PFSK-1 (cell line): ENCODE measurements around the gene BRIX1.

Experiments
- FOXP2 ChIP-seq: optimal IDR thresholded peaks from 2 replicates; pipeline ENCODE3; 2011; ENCODE audit warnings: borderline replicate concordance, control low read depth, inconsistent platforms; ENCODE audit not compliant: insufficient read depth; ENCODE audit errors: extremely low read length, extremely low read depth
- POLR2AphosphoS5 ChIP-seq: IDR thresholded peaks from 2 replicates; pipeline ENCODE4 v1.6.1; 2012; ENCODE audit warnings: low read depth, mild to moderate bottlenecking, control low read depth, low read length, moderate library complexity
- SIN3A ChIP-seq: IDR thresholded peaks from 2 replicates; pipeline ENCODE4 v1.6.1; 2012; ENCODE audit warnings: mild to moderate bottlenecking, low read length, moderate library complexity, borderline replicate concordance; ENCODE audit not compliant: insufficient read depth
- TAF1 ChIP-seq: IDR thresholded peaks from 2 replicates; pipeline ENCODE4 v1.6.1; 2012; ENCODE audit warnings: low read length, control low read depth, borderline replicate concordance; ENCODE audit not compliant: insufficient read depth
- TF ChIP-seq, protein P1 (sequence below), 2 experiments: IDR thresholded peaks; 2 replicates each; pipeline versions ENCODE4 v1.6.1 to v1.8.0; 2011 to 2012; ENCODE audit warnings: low read depth in 2 of 2, low read length in 2 of 2, control low read depth in 1 of 2, inconsistent platforms in 1 of 2, mild to moderate bottlenecking in 1 of 2, moderate library complexity in 1 of 2; ENCODE audit not compliant: insufficient read depth in 1 of 2

Gene BRIX1

DNA sequence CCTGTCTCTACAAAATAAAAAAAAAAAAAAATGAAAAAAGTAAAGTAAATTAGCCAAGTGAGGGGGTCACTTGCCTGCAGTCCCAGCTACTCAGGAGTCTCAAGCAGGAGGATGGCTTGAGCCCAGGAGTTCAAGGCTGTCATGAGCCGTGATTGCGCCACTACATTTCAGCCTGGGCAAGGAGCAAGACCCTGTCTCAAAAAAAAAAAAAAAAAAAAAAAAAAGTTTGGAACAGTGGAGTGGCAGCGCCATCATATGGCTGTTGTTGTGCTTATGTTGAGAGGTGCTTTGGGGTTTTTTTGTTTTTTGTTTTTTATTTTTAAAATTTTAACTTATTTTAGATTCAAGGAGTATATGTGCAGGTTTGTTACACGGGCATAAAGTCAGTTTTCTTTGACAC lies 3.6 kb downstream of the BRIX1 start:
- TF ChIP-seq, protein P1, sequence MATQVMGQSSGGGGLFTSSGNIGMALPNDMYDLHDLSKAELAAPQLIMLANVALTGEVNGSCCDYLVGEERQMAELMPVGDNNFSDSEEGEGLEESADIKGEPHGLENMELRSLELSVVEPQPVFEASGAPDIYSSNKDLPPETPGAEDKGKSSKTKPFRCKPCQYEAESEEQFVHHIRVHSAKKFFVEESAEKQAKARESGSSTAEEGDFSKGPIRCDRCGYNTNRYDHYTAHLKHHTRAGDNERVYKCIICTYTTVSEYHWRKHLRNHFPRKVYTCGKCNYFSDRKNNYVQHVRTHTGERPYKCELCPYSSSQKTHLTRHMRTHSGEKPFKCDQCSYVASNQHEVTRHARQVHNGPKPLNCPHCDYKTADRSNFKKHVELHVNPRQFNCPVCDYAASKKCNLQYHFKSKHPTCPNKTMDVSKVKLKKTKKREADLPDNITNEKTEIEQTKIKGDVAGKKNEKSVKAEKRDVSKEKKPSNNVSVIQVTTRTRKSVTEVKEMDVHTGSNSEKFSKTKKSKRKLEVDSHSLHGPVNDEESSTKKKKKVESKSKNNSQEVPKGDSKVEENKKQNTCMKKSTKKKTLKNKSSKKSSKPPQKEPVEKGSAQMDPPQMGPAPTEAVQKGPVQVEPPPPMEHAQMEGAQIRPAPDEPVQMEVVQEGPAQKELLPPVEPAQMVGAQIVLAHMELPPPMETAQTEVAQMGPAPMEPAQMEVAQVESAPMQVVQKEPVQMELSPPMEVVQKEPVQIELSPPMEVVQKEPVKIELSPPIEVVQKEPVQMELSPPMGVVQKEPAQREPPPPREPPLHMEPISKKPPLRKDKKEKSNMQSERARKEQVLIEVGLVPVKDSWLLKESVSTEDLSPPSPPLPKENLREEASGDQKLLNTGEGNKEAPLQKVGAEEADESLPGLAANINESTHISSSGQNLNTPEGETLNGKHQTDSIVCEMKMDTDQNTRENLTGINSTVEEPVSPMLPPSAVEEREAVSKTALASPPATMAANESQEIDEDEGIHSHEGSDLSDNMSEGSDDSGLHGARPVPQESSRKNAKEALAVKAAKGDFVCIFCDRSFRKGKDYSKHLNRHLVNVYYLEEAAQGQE (IDR thresholded peaks at IDR 0.05; ENCODE audit: insufficient read depth in 1 of 2, low read depth in 2 of 2, low read length in 2 of 2) = no peak
- TF ChIP-seq FOXP2 (no peak), SIN3A (no peak), TAF1 (no peak), POLR2AphosphoS5 (no peak)

DNA sequence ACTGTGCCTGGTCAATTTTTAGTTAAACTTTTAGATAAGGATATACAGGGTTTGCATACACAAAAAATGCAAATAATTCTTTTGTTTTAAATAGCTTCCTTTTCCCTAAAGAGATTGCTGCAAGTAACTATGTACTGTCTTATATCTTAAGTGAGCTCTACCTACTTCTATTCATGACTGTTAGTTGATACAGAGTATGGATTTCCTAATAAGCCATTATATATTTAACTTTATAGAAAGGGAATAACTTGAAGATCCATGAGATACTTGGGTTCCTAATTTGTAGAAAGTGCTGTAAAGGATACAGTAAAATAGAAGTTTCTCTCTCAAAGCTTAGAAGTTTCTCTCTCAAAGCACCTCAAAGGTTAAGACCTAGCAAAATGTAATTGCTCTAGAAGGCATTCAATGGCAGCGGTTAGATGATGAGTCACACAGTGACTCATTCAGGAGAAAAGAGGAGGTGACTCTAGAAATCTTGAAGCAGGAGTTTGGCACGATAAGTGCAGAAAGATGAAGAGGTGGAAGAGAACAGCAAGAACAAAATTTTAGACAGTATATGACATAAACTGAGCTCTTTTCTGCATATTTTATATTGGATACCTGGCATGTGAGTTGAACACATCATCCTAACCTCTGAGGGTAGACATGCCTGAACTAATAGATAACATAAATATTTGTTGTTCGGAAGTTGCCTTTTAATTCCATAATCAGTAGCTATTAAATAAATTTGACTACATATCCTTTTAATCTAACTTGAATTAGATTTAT lies 8.4 kb downstream of the BRIX1 start:
- no peak for TF ChIP-seq FOXP2
- TF ChIP-seq, protein P1 (IDR thresholded peaks at IDR 0.05; ENCODE audit: insufficient read depth in 1 of 2, low read depth in 2 of 2, low read length in 2 of 2) = no peak
- TF ChIP-seq TAF1 = no peak
- no peak for TF ChIP-seq SIN3A
- no peak for TF ChIP-seq POLR2AphosphoS5

DNA sequence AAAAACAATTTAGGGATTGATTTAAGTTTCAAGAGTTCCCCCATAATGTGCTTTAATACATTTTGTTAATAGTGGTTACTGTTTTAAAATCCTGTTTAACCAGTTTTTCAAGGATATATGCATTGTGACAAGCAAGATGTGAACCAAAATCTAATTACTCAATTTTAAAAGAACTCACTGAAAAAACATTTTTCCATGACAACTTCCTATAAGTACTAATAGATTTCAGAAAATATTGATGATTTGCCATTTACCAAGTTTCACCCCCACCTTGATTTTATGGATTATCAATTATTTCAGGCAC lies 8.9 kb downstream of the BRIX1 start:
- TF ChIP-seq FOXP2 (no peak), SIN3A (no peak), TAF1 (no peak)

DNA sequence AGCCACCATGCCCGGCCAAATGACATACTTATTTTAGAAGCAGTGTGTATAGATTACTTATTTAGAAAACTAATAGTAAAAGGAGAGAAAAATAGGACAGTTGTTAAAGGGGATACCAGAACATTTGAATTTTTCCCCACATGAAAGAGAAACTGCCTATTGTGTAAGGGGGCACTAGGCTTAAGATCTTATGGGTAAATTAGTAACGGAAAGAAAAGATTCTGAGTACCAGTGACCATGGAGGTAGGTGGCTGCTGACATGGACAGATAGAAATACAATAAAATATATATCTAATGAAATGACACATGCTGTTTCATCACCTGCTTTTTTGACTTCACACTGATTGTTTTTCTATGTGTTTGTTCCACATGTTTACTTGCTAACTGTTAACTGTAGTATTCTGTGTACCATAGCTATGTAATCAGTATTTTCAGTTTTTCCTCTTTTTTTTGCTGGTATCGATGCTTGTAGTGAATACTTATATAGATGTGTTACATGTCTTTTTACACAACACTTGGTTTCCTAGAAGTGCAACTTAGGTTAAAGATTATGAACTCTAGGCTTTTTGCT lies 10.9 kb downstream of the BRIX1 start:
- TF ChIP-seq, protein P1 (IDR thresholded peaks at IDR 0.05; ENCODE audit: insufficient read depth in 1 of 2, low read depth in 2 of 2, low read length in 2 of 2) = no peak
- TF ChIP-seq POLR2AphosphoS5 (no peak; the same call in 1 of the 2 replicates), TAF1 (no peak), FOXP2 (no peak), SIN3A (no peak)

DNA sequence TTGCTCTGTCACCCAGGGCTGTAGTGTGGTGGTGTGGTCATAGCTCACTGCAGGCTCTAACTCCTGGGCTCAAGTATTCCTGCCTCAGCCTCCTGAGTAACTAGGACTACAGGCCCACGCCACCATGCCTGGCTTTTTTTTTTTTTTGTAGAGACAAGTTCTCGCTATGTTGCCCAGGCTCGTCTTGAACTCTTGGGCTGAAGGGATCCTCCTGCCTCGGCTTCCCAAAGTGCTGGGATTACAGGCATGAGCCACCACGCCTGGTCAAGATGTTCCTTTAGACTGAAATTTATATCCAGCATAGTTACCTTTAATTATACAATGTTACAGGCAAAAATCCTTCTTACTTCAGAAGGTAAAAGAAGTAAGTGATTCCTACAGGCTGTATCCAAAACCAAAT lies 12.3 kb downstream of the BRIX1 start:
- TF ChIP-seq, protein P1 (IDR thresholded peaks at IDR 0.05; ENCODE audit: insufficient read depth in 1 of 2, low read depth in 2 of 2, low read length in 2 of 2) = no peak
- TF ChIP-seq POLR2AphosphoS5 (peak; percentile 7; the same call in 1 of the 2 replicates), FOXP2 (no peak), SIN3A (no peak), TAF1 (no peak)
